ENCODE results near the gene PRM2.

DNA sequence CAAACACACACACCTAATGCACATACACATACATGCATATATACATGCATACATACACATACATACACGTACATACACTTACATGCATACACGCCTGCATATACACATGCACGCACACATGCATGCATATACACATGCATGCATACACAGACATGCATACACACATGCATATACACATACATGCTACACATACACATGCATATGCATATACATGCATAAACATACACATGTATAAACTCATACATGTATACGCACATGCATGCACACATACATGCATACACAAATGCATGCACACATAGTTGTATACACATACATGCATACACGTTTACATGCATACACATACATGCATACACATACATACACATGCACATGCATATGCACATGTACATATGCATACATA is 45.4 kb upstream of the PRM2 start:
- TF ChIP-seq POLR2AphosphoS5 (IDR thresholded peaks at IDR 0.05; ENCODE audit: insufficient read depth in 1 of 2, low read depth in 1 of 2), result no peak
- TF ChIP-seq, protein P1, sequence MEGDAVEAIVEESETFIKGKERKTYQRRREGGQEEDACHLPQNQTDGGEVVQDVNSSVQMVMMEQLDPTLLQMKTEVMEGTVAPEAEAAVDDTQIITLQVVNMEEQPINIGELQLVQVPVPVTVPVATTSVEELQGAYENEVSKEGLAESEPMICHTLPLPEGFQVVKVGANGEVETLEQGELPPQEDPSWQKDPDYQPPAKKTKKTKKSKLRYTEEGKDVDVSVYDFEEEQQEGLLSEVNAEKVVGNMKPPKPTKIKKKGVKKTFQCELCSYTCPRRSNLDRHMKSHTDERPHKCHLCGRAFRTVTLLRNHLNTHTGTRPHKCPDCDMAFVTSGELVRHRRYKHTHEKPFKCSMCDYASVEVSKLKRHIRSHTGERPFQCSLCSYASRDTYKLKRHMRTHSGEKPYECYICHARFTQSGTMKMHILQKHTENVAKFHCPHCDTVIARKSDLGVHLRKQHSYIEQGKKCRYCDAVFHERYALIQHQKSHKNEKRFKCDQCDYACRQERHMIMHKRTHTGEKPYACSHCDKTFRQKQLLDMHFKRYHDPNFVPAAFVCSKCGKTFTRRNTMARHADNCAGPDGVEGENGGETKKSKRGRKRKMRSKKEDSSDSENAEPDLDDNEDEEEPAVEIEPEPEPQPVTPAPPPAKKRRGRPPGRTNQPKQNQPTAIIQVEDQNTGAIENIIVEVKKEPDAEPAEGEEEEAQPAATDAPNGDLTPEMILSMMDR (IDR thresholded peaks at IDR 0.05), result no peak
